NK-92 (cell line): Measurements from ENCODE around the gene RAD54L.
"Not testable (repeated sequence)": the region's sequence is repeated elsewhere in the genome, so short reads cannot be mapped to it uniquely, and the experiment has no call there.

Source experiments
- DNase-seq: peaks from one replicate; lab custom pipeline; 2025; ENCODE audit not compliant: unreplicated experiment; lab: John Stamatoyannopoulos, UW

Gene RAD54L

GRCh38 chr1:46247436-46248121, at the start of gene RAD54L:
Gene RAD54L, plus strand, starts transcription at chr1:46247763. Its CDS starts 643 bp downstream, at chr1:46248406.
- DNase-seq: peak; percentile 72

DNA sequence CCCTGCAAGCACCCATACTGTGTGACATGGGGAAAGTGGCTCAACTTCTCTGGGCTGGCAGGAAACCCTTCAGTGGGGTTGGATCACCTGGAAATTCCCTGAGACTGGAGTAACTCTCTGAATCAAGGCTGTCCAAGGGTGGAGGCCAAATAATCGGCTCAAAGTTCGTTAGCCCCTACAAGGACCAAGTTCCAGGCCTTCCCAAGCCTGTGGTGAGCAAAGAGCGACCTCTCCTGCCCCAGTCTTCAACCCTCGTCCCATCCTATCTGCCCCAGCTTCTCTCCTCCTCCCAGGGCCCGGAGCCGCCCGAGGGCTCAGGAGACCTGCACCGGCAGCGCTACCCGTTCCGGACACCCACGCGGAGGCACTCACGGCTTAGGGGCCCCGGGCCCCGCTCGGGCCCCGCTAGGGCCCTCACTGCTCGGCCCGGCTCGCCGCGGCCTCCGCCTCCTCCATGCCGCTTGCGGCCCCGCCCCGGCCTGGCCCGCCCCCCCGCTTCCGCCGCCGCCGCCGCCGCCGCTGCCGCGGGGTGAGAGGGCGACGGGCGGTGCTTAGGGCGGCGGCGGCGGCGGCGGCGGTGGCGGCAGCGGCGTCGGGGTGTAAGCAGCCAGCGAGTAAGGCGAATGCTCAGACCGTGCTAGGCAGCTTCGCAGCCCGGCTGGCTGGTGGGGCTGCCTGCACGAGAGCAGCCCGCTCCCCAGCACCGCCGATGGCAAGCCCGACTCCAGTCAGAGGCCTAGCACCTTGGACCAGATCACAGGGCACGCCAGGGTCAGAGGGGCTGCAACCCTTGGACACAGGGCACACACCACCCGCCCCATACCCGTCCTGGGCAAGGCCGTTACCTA, 49.4 kb upstream of the RAD54L start, which contains the start of gene POMGNT1:
POMGNT1 (minus strand) TSS at position 471 of the 848 bp plus-strand sequence. CDS start 613 bp downstream, outside the sequence.
- no peak for DNase-seq

DNA sequence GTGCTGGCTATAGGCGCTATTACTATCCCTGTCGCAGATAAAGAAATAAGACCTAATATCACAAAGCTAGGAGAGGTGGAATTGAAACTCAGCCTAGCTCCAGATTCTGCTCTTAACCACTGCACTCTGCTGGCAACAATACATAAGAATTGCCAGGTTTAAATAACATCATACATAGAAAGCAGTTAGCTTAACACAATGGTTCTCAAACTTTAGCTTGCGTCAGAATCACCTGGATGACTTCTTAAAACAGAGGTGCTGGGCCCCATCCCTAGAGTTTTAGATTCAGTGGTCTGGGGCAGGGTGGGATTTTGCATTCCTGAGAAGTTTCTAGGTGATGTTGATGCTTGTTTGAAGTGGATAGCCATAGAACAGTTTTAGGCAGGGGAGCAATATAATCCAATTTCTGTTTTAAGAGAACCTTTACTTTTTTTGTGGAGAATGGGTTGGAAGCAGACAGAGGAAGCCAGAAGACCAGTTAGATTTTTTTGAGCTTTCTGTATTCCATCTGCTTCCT, 48.3 kb upstream of the RAD54L start:
- DNase-seq: no peak

DNA sequence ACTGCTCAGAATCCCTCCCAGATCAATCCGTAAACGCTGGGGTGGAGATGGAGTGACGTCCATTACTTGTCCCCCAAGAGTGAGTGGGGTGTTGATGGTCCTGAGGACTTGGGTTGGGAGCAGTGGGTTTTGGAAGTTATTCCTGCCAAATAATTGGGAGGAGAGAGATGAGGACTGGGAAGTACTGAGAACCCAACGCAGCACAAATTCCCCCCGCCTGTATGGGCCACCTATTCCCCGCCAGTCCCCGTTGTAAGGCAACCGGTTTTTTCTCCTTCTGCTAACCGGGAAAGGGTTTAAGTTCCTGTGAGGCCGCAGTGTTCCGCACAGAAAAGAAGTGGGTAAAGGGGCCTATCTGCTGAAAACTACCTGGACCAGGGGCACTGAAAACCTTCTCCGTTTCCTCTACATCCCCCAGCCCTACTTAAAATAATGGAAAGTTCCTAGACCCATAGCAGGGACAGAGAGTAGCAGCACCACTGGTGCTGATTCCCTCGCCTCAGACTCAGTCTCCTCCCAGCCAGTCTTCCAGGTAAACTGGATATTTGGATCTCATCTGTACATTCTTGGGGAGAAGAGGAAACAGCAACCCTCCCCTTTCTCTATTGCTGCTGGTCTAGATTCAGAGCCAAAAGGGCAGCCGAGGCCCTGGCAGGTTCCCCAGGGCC, 43.7 kb upstream of the RAD54L start:
- no peak for DNase-seq

GRCh38 chr1:46204406-46204742, 43.2 kb upstream of the RAD54L start:
- DNase-seq: no peak

GRCh38 chr1:46205141-46205540, 42.4 kb upstream of the RAD54L start:
- no peak for DNase-seq

GRCh38 chr1:46205791-46206190, 41.8 kb upstream of the RAD54L start:
- no peak for DNase-seq

DNA sequence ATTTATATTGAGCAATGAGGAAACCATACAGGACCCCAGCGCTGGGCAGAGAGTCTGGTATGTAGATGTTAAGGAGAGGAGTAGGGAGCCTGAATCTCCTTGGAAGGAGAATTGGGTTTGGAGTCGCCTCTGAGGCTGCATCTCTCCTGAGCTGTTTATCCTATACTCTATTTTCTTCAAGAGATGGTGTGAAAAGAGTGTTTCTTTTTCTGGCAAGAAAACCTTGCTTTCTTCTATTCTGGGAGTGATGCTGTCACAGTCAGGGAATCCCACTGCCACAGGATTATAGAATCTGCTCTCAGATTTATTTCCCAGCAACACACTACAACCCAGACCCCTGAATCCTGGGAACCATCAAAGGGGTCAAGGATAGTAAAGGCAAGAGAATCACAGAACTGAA, 41.2 kb upstream of the RAD54L start:
- no peak for DNase-seq

DNA sequence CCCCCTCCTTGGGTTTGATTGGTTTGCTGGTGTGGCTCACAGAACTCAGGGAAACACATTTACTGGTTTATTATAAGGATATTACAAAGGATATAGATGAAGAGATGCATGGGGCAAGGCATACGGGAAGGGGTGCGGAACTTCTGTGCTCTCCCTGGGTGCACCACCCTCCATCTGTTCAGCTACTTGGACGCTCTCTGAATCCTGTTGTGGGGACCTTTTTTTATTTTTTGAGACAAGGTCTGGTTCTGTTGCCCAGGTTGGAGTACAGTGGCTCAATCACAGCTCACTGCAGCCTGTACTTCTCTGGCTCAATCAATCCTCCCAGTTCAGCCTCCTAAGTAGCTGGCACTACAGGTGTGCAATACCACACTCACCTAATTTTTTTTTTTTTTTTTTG, 37.0 kb upstream of the RAD54L start:
- DNase-seq: no peak

- no peak for DNase-seq
Observed at GRCh38 chr1:46211051-46211450, 36.5 kb upstream of the RAD54L start.

- no peak for DNase-seq
Observed at GRCh38 chr1:46215504-46215903, 32.1 kb upstream of the RAD54L start.

- DNase-seq: no peak
Observed at GRCh38 chr1:46218443-46218842, 29.1 kb upstream of the RAD54L start.

DNA sequence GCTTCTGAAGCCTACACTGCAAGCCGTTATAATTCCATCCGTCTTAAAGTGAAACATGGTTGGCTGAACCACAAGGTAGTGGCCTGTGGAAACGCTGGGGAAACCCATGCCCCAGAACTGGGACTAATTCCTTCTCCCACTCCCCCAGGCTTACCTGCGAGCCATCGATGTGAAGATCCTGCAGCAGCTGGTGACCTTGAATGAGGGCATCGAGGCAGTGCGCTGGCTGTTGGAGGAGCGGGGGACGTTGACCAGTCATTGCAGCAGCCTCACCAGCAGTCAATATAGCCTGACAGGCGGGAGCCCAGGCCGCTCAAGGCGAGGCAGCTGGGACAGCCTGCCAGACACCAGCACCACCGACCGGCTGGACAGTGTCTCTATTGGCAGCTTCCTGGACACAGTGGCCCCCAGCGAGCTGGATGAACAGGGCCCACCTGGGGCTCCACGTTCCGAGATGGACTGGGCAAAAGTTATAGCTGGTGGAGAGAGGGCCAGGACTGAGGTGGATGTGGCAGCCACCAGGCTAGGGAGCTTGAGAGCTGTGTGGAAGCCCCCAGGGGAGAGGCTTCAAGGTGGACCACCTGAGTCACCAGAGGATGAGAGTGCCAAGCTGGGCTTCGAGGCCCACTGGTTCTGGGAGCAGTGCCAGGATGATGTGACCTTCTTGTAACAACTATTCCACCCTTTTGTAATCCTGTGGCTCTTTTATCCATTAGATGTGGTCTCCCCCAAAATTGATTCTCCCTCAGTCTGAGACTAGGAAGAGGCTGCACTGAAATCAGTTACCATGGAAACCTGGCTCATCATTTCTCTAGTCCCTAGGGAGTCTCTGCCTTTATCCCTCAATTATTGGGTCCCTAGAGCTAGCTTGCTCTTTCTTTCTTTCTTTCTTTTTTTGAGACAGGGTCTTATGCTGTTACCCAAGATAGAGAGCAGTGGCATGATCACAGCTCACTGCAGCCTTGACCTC, 27.7 kb upstream of the RAD54L start:
- DNase-seq: no peak

DNA sequence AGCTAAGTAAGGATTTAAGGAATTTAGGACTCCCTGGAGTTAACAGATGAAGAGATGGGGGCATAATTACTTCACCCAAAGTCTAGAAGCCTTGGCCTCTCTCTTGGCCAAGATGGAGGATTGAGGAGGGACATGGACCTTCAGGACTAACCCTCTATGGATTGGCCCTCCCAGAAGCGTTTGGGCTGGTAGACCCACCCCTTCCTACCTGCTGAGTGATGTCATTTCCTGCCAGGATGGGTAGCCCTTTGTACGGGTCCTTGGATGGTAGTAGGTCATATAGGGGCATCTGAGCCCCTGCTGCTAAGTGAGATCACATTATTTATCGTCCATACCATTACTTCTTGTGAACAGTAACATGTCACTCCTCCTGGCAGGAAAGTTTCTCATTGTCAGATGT, 26.8 kb upstream of the RAD54L start:
- DNase-seq: no peak

DNA sequence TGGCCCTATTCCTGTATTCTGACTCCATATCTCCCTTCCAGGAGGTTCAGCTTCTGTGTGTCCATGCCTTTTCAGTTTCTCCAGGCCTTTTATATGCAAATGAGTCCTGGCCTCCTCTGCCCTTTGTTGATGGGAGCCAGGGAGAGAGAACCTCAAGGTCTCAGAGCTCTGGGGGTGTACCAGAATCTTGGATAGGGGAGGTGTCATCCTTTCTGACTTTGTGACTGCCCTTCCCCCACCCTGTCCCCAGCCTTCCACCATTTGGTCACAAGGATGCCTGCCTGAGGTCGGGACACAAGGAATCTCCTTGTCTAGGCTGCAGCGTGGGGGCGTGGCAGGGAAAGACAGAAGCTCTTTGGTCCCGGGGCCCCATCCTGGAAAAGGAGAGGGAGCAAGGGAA, 25.8 kb upstream of the RAD54L start:
- no peak for DNase-seq

GRCh38 chr1:46223055-46223454, 24.5 kb upstream of the RAD54L start:
- DNase-seq: not testable (repeated sequence)

- no peak for DNase-seq
Observed at GRCh38 chr1:46223472-46223943, 24.1 kb upstream of the RAD54L start.

- DNase-seq: no peak
Observed at GRCh38 chr1:46224966-46225365, 22.6 kb upstream of the RAD54L start.

DNA sequence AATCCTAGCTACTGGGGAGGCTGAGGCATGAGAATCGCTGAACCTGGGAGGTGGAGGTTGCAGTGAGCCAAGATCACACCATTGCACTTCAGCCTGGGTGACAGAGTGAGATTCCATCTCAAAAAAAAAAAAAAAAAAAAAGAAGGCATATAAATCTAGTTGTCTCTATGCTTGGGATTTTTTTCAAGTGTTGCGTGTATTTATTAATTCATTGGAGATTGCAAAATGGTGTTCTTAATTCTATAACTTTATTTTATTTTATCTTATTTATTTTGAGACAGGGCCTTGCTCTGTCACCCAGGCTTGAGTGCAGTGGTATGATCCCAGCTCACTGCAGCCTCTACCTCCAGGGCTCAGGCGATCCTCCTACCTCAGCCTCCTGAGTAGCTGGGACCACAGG, 16.3 kb upstream of the RAD54L start:
- DNase-seq: not testable (repeated sequence)

GRCh38 chr1:46236882-46237281, 10.7 kb upstream of the RAD54L start:
- no peak for DNase-seq
